Endothelial cell of umbilical vein (primary cell): ENCODE measurements around the gene SPANXA2. TPM values are rescaled to one million over a fixed set of nuclear protein-coding genes. Genes with fewer than 3 reads are reported as not detected.

Experiments
- BruUV-seq: library from RNA; stranded (reverse); fragments of 400-500 nt; replicated peaks from 2 replicates; lab custom pipeline; 2021; lab: Mats Ljungman, UMichigan
- CTCF ChIA-PET: fragments of 300-600, 350-600 bp; sonication (Branson Sonifier 250); formaldehyde crosslinking; loops from one replicate; lab custom pipeline; 2021; ENCODE audit warnings: antibody characterized with exemption, inconsistent platforms; lab: Charles Lee
- POLR2A ChIA-PET: fragments of 300-600, 350-600 bp; sonication (Branson Sonifier 250); formaldehyde crosslinking; loops from one replicate; lab custom pipeline; 2021; ENCODE audit warnings: antibody characterized with exemption, inconsistent platforms; lab: Charles Lee
- DNase-seq: peaks from one replicate; pipeline ENCODE4 v3.0.0-alpha.2; 2011; ENCODE audit warnings: low read depth, low spot score
- FAIRE-seq: peaks from 2 replicates; lab custom pipeline; 2011; peaks lifted over from hg19 to GRCh38; lab: Jason Lieb, UNC
- H2AFZ ChIP-seq: 2 replicates; pipeline ENCODE4 v1.6.0; 2012; ENCODE audit warnings: low read depth, low read length, control low read depth, inconsistent platforms
- H3K27ac ChIP-seq: 2 replicates; pipeline ENCODE4 v1.5.1; 2011; ENCODE audit warnings: low read depth, mild to moderate bottlenecking, control low read depth, low read length, moderate library complexity; ENCODE audit not compliant: insufficient read depth
- H3K27me3 ChIP-seq, 2 experiments: 2 replicates each; pipeline versions ENCODE4 v1.6.0 to v1.6.1; 2011; ENCODE audit warnings: low read length in 2 of 2, mixed read lengths in 1 of 2; ENCODE audit not compliant: control insufficient read depth in 2 of 2, insufficient read depth in 2 of 2
- H3K36me3 ChIP-seq, 2 experiments: 2 replicates in 1 of 2; 3 replicates in 1 of 2; pipeline ENCODE4 v1.5.1; 2011; ENCODE audit warnings: low read length in 2 of 2, mild to moderate bottlenecking in 1 of 2, moderate library complexity in 1 of 2; ENCODE audit not compliant: control insufficient read depth in 2 of 2, insufficient read depth in 2 of 2; ENCODE audit errors: extremely low read depth in 1 of 2
- H3K4me1 ChIP-seq: 3 replicates; pipeline ENCODE4 v1.5.1; 2011; ENCODE audit warnings: mild to moderate bottlenecking, low read length; ENCODE audit not compliant: control insufficient read depth, insufficient read depth; ENCODE audit errors: extremely low read depth
- H3K4me2 ChIP-seq: 2 replicates; pipeline ENCODE4 v1.6.1; 2011; ENCODE audit warnings: low read length, control low read depth, mixed read lengths; ENCODE audit not compliant: insufficient read depth
- H3K4me3 ChIP-seq, 3 experiments: fragments of 200-600 bp in 1 of 3; sonication (generic), shearing (Covaris generic) in 1 of 3; replicated peaks in 1 of 3; 2 replicates each; pipeline ENCODE4 v1.5.1; 2011 to 2016; ENCODE audit warnings: control low read depth in 3 of 3, low read length in 3 of 3, mild to moderate bottlenecking in 2 of 3, inconsistent platforms in 1 of 3, low read depth in 1 of 3, moderate library complexity in 1 of 3; ENCODE audit not compliant: insufficient read depth in 1 of 3
- H3K79me2 ChIP-seq: 2 replicates; pipeline ENCODE4 v1.6.0; 2012; ENCODE audit warnings: low read length, inconsistent platforms; ENCODE audit not compliant: control insufficient read depth, insufficient read depth
- H3K9ac ChIP-seq: replicated peaks from 2 replicates; pipeline ENCODE3; 2011; ENCODE audit warnings: low read length, control low read depth; ENCODE audit not compliant: insufficient read depth; ENCODE audit errors: extremely low read depth
- H3K9me1 ChIP-seq: replicated peaks from 3 replicates; pipeline ENCODE4 v1.6.0; 2011; ENCODE audit warnings: mild to moderate bottlenecking, low read length; ENCODE audit not compliant: control insufficient read depth, insufficient read depth; ENCODE audit errors: extremely low read depth
- H3K9me3 ChIP-seq: replicated peaks from 2 replicates; pipeline ENCODE4 v1.5.1; 2012; ENCODE audit warnings: low read length, inconsistent platforms; ENCODE audit not compliant: control insufficient read depth, insufficient read depth
- H4K20me1 ChIP-seq: replicated peaks from 2 replicates; pipeline ENCODE3; 2011; ENCODE audit warnings: mild to moderate bottlenecking, low read length; ENCODE audit not compliant: control insufficient read depth, insufficient read depth; ENCODE audit errors: extremely low read depth
- CTCF ChIP-seq, 2 donors: IDR thresholded peaks; 1 replicate in 1 of 2; 2 replicates in 1 of 2; pipeline ENCODE4 v1.5.1; 2011; ENCODE audit warnings: low read length in 2 of 2, mild to moderate bottlenecking in 2 of 2, moderate library complexity in 2 of 2, control low read depth in 1 of 2, inconsistent platforms in 1 of 2, low read depth in 1 of 2; ENCODE audit not compliant: insufficient read depth in 1 of 2; ENCODE audit errors: extremely low read depth in 1 of 2
- EZH2 ChIP-seq: IDR thresholded peaks from 2 replicates; pipeline ENCODE4 v1.6.1; 2012; ENCODE audit warnings: borderline replicate concordance, low read depth, mild to moderate bottlenecking, moderate library complexity, low read length, inconsistent platforms; ENCODE audit not compliant: severe bottlenecking
- FOS ChIP-seq: IDR thresholded peaks from 2 replicates; pipeline ENCODE4 v1.6.1; 2011; ENCODE audit warnings: mild to moderate bottlenecking, low read length, moderate library complexity, borderline replicate concordance; ENCODE audit not compliant: insufficient read depth
- GATA2 ChIP-seq: IDR thresholded peaks from 2 replicates; pipeline ENCODE4 v1.7.0; 2011; ENCODE audit warnings: low read depth, mild to moderate bottlenecking, moderate library complexity, mixed read lengths, low read length; ENCODE audit not compliant: insufficient read length, insufficient read depth
- JUN ChIP-seq: IDR thresholded peaks from 2 replicates; pipeline ENCODE4 v1.6.1; 2011; ENCODE audit warnings: borderline replicate concordance, low read depth; ENCODE audit not compliant: insufficient read length, insufficient read depth
- MAX ChIP-seq: IDR thresholded peaks from 2 replicates; pipeline ENCODE4 v1.6.1; 2011; ENCODE audit not compliant: insufficient read depth, insufficient read length
- MYC ChIP-seq: IDR thresholded peaks from one replicate; pipeline ENCODE4 v1.6.1; 2011; ENCODE audit warnings: mild to moderate bottlenecking, low read depth, low read length
- POLR2A ChIP-seq: IDR thresholded peaks from 2 replicates; pipeline ENCODE4 v1.6.1; 2012; ENCODE audit warnings: low read depth, mild to moderate bottlenecking, control low read depth, low read length
- POLR2AphosphoS5 ChIP-seq: IDR thresholded peaks from 2 replicates; pipeline ENCODE4 v1.6.1; 2012; ENCODE audit warnings: low read depth, mild to moderate bottlenecking, control low read depth, low read length, moderate library complexity; ENCODE audit not compliant: insufficient read depth
- dilution Hi-C: fragments of 300-500 bp; cut with MboI; formaldehyde crosslinking; loops from one replicate; pipeline ENCODE4 v1.15.0; 2019; ENCODE audit warnings: low sequenced_read_pairs; ENCODE audit not compliant: extremely low pct_ligation_motif_present
- intact Hi-C: fragments of 100-400 bp; cut with micrococcal nuclease; formaldehyde crosslinking; loops from one replicate; pipeline ENCODE4 v1.10.0; 2022
- polyA plus RNA-seq, 4 experiments: library from polyadenylated mRNA; depleted of rRNA in 3 of 4; stranded (reverse) in 3 of 4; unstranded in 1 of 4; fragments of >200 nt; gene quantifications; 2 replicates each; pipeline versions ENCODE4 v1.2.1 to v1.2.3, GENCODE V29; 2011 to 2012; ENCODE audit warnings: missing spikeins in 1 of 4
- total RNA-seq: library from RNA; stranded (reverse); gene quantifications from 2 replicates; pipeline ENCODE4 v1.2.3, GENCODE V29; 2021

Gene SPANXA2
- total and polyA plus RNA-seq, 2 donors (not counting 3 experiments of a cell fraction or from before 2014, with no cell fraction given): not detected

- Histone ChIP-seq H3K36me3 (no peaks in the 10 kb centered on the region), H3K79me2 (no peaks in the 10 kb centered on the region), H2AFZ (no peak overlapping the region), H3K4me3 (no peak overlapping the region), H3K9ac (no peak overlapping the region), H3K27me3 (no peaks in the 10 kb centered on the region), H3K9me1 (no peaks in the 10 kb centered on the region), H3K27ac (no peak overlapping the region), H3K4me1 (no peaks in the 10 kb centered on the region), H3K9me3 (no peaks in the 10 kb centered on the region), H3K4me2 (no peak overlapping the region), H4K20me1 (no peaks in the 10 kb centered on the region)
- FAIRE-seq: no peak
- no TSS peak for BruUV-seq
- DNase-seq: no peak
- no peak for TF ChIP-seq FOS
- TF ChIP-seq GATA2: no peak
- TF ChIP-seq CTCF (IDR thresholded peaks at IDR 0.05; ENCODE audit: extremely low read depth in 1 of 2, insufficient read depth in 1 of 2, low read depth in 1 of 2, low read length in 2 of 2): no peak
- TF ChIP-seq POLR2A: no peak
- TF ChIP-seq POLR2AphosphoS5: no peak
- TF ChIP-seq MAX: no peak
- TF ChIP-seq EZH2: no peak
- TF ChIP-seq MYC: no peak
- TF ChIP-seq JUN: no peak
- ChIA-PET POLR2A (no interaction called here), CTCF (no interaction called here)
- dilution Hi-C loops (no loop called here), intact Hi-C loops (no loop called here)
Observed at GRCh38 chrX:141609111-141609510, 19.6 kb downstream of the SPANXA2 start.
